ENCODE measurements around the gene REXO4. TPM values are rescaled to one million over a fixed set of nuclear protein-coding genes. Genes with fewer than 3 reads are reported as not detected.

REXO4 gene
- total and polyA plus RNA-seq, 8 donors = 16.9 to 29.1 (median 27.6) TPM

DNA sequence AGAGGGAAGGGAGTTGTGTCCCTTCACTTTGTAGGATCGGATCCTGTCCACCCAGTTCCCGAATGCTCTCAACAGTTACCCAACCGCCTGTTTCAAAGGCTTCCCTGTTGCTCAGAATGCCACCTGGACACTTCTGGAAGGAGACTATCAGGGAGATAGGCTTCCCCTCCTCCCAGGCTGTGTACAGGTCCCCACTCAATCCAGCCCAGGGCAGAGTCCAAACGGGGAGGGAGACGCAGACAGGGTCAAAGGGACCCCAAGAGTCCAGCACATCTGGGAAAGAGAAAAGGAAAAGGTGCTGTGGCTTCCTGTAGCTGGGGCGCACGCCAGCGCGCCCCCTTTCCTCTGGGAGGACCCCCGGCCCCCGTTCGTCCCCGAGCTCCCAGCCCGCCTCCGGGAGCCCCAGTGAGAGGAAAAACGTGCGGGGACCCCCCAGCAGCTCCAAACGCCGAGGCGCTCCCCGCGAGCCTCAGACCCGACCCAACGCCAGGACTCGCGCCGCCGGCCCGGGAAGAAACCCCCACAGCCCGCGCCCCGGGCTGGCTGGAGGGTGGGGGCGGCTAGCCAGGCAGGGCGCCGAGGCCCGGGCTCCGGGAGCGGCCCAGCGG is 42.6 kb downstream of the REXO4 start:
- DNase-seq = peak in 1 of 4 donors; percentile 29
- Histone ChIP-seq H3K27ac (peak overlapping the region; percentile 97), H3K27me3 (no peaks in the 10 kb centered on the region), H3K9me3 (no peaks in the 10 kb centered on the region), H3K4me3 (peak overlapping the region; percentile 91 to 97), H3K4me1 (peaks cover 21 to 59% of the 10 kb centered on the region in 2 donors), H3K36me3 (peaks cover 0 to 25% of the 10 kb centered on the region in 2 donors)
- peak; percentile 41 for ATAC-seq
- intact Hi-C loops (cut with DNase I) = no loop called here
- no peak for TF ChIP-seq CTCF (IDR thresholded peaks at IDR 0.05)

GRCh38 chr9:133374612-133375115 is 43.1 kb downstream of the REXO4 start:
- intact Hi-C loops (cut with DNase I) = no loop called here
- H3K36me3 ChIP-seq = peaks cover 0 to 30% of the 10 kb centered on the region in 2 donors
- H3K27ac ChIP-seq = peak overlapping the region; percentile 97
- ATAC-seq (no peak), DNase-seq (no peak)
- H3K4me1 ChIP-seq = peaks cover 25 to 64% of the 10 kb centered on the region in 2 donors
- no peaks in the 10 kb centered on the region for H3K27me3 ChIP-seq
- no peak for TF ChIP-seq CTCF (IDR thresholded peaks at IDR 0.05)
- H3K9me3 ChIP-seq = no peaks in the 10 kb centered on the region
- peak overlapping the region; percentile 91 to 97 for H3K4me3 ChIP-seq

DNA sequence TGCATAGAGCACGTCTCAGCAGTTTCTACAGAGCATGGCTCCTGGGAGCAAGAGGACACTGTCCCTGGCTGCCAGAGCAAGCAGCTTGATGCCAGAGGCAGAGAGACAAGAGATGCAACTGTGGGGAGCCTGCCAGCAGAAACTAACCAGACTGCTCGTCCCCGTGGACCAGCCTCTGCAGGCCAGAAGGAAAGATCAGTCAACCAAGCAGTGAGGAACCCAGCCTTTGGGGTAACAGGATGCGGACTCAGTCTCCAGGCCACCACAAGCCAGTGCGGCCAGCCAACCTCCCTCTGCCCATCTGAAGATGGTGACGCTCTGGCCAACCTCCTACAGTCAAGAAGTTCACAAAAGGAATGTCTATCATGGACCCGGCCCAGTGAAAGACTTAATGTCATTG is 45.7 kb downstream of the REXO4 start:
- DNase-seq = peak in 1 of 4 donors; percentile 28
- TF ChIP-seq CTCF (IDR thresholded peaks at IDR 0.05) = no peak
- H3K9me3 ChIP-seq = no peaks in the 10 kb centered on the region
- H3K27ac ChIP-seq = peak overlapping the region in 1 of 2 donors; percentile 41
- no peak overlapping the region for H3K4me3 ChIP-seq
- intact Hi-C loops (cut with DNase I) = no loop called here
- peaks cover 34 to 89% of the 10 kb centered on the region in 2 donors for H3K4me1 ChIP-seq
- H3K27me3 ChIP-seq = no peaks in the 10 kb centered on the region
- H3K36me3 ChIP-seq = peaks cover 0 to 50% of the 10 kb centered on the region in 2 donors
- no peak for ATAC-seq

GRCh38 chr9:133371261-133371711 is 46.5 kb downstream of the REXO4 start:
- H3K4me1 ChIP-seq = peaks cover 34 to 81% of the 10 kb centered on the region in 2 donors
- ATAC-seq (no peak), DNase-seq (no peak)
- H3K27ac ChIP-seq = peak overlapping the region; percentile 41 to 44
- H3K27me3 ChIP-seq = no peaks in the 10 kb centered on the region
- peaks cover 0 to 58% of the 10 kb centered on the region in 2 donors for H3K36me3 ChIP-seq
- no peak for TF ChIP-seq CTCF (IDR thresholded peaks at IDR 0.05)
- intact Hi-C loops (cut with DNase I) = no loop called here
- H3K9me3 ChIP-seq = no peaks in the 10 kb centered on the region
- H3K4me3 ChIP-seq = no peak overlapping the region

- intact Hi-C loops (cut with DNase I) = no loop called here
- Histone ChIP-seq H3K4me3 (no peak overlapping the region), H3K9me3 (no peaks in the 10 kb centered on the region), H3K4me1 (peaks cover 34 to 81% of the 10 kb centered on the region in 2 donors), H3K36me3 (peaks cover 0 to 64% of the 10 kb centered on the region in 2 donors), H3K27me3 (no peaks in the 10 kb centered on the region), H3K27ac (peak overlapping the region; percentile 41 to 44)
- no peak for TF ChIP-seq CTCF (IDR thresholded peaks at IDR 0.05)
- peak; percentile 14 for ATAC-seq
- DNase-seq = no peak
Measured at GRCh38 chr9:133370685-133371084, 47.1 kb downstream of the REXO4 start.
